Lung (tissue), 12 donors: Measurements from ENCODE around the gene NHERF2. TPM values are rescaled to one million over a fixed set of nuclear protein-coding genes. Genes with fewer than 3 reads are reported as not detected.

Experiments
- ATAC-seq: fragments of 200-7000 bp; cut with Tn5 transposase; one replicate; pipeline ENCODE4 v1.9.1; 2020; ENCODE audit warnings: moderate number of reproducible peaks; ENCODE audit not compliant: insufficient read depth, low FRiP score
- DNase-seq, 3 donors: peaks; one replicate each; pipeline ENCODE4 v3.0.0-alpha.2; 2013 to 2017
- H3K27ac ChIP-seq, 2 donors: one replicate each; pipeline ENCODE4 v1.5.1; 2013; ENCODE audit warnings: mild to moderate bottlenecking in 2 of 2, moderate library complexity in 2 of 2, control low read depth in 1 of 2, inconsistent platforms in 1 of 2, low read depth in 1 of 2, low read length in 1 of 2
- H3K27me3 ChIP-seq, 3 donors: one replicate each; pipeline ENCODE4 v1.5.1; 2013; ENCODE audit warnings: low read length in 2 of 3; ENCODE audit not compliant: control insufficient read depth in 3 of 3, insufficient read depth in 3 of 3
- H3K36me3 ChIP-seq, 4 donors: one replicate each; pipeline ENCODE4 v1.5.1; 2013; ENCODE audit warnings: low read length in 4 of 4, mild to moderate bottlenecking in 1 of 4, moderate library complexity in 1 of 4; ENCODE audit not compliant: control insufficient read depth in 4 of 4, insufficient read depth in 4 of 4
- H3K4me1 ChIP-seq, 5 donors: one replicate each; pipeline ENCODE4 v1.5.1; 2013; ENCODE audit warnings: low read length in 5 of 5, mild to moderate bottlenecking in 2 of 5, moderate library complexity in 1 of 5; ENCODE audit not compliant: control insufficient read depth in 5 of 5, insufficient read depth in 5 of 5
- H3K4me3 ChIP-seq: one replicate; pipeline ENCODE4 v1.5.1; 2013; ENCODE audit warnings: mild to moderate bottlenecking, control low read depth, moderate library complexity
- H3K9ac ChIP-seq, 2 donors: one replicate each; pipeline ENCODE4 v1.5.1; 2013; ENCODE audit warnings: low read length in 2 of 2, control low read depth in 1 of 2; ENCODE audit not compliant: insufficient read depth in 1 of 2
- H3K9me3 ChIP-seq, 4 donors: one replicate each; pipeline ENCODE4 v1.5.1; 2013; ENCODE audit warnings: low read length in 3 of 4, mild to moderate bottlenecking in 1 of 4, moderate library complexity in 1 of 4; ENCODE audit not compliant: control insufficient read depth in 4 of 4, insufficient read depth in 3 of 4
- CTCF ChIP-seq: IDR thresholded peaks from 2 replicates; pipeline ENCODE4 v1.5.1; 2012; ENCODE audit warnings: mild to moderate bottlenecking; ENCODE audit errors: control extremely low read depth, extremely low read depth
- WGBS, 2 donors: extraction: QIAGEN DNeasy Blood & Tissue Kit; methylation state at CpG; one replicate each; pipeline ENCODE4 v1.1.7; 2013; 5-methylcytosine and 5-hydroxymethylcytosine counted together
- polyA plus RNA-seq, 2 donors: library from polyadenylated mRNA; stranded (reverse); fragments of 200-250 nt; gene quantifications; one replicate each; pipeline ENCODE4 v1.2.1, GENCODE V29; 2013
- total RNA-seq, 2 donors: library from RNA; depleted of rRNA in 1 of 2; stranded (reverse); fragments of >200 nt in 1 of 2; gene quantifications; one replicate each; pipeline ENCODE4 v1.2.1, GENCODE V29; 2014 to 2021
- donor health status: control.
- donor health status: control.
- donor health status: Bipolar disorder and iron deficiency.
- donor health status: healthy.
- donor health status: DM: yes; HTN: yes; CAD: no.

The NHERF2 gene
- total and polyA plus RNA-seq, 4 donors = 142 to 468 (median 245) TPM

- DNase-seq = peak in 2 of 3 donors; percentile 33 to 52
- peak; percentile 20 for ATAC-seq
- Histone ChIP-seq H3K36me3 (peaks cover 2 to 50% (median 22%) of the 10 kb centered on the region in 4 donors), H3K4me1 (no peaks in the 10 kb centered on the region), H3K4me3 (no peak overlapping the region), H3K27me3 (peaks cover 0 to 4% (median 0%) of the 10 kb centered on the region in 3 donors), H3K9ac (no peak overlapping the region), H3K9me3 (no peaks in the 10 kb centered on the region), H3K27ac (peak overlapping the region in 1 of 2 donors; percentile 20)
- 83 to 87% methylated on average over 26 of the region's 26 CpGs for WGBS, 2 donors
- no peak for TF ChIP-seq CTCF
Measured at GRCh38 chr16:1997494-1998359, 29.0 kb upstream of the NHERF2 start.

GRCh38 chr16:1998360-1998835 is 28.3 kb upstream of the NHERF2 start:
- no peaks in the 10 kb centered on the region for H3K4me1 ChIP-seq
- DNase-seq = no peak
- no peak for ATAC-seq
- no peaks in the 10 kb centered on the region for H3K27me3 ChIP-seq
- no peak for TF ChIP-seq CTCF
- H3K9me3 ChIP-seq = no peaks in the 10 kb centered on the region
- peak overlapping the region in 1 of 2 donors; percentile 20 for H3K27ac ChIP-seq
- peaks cover 2 to 56% (median 26%) of the 10 kb centered on the region in 4 donors for H3K36me3 ChIP-seq
- H3K4me3 ChIP-seq = no peak overlapping the region
- no peak overlapping the region for H3K9ac ChIP-seq
- 90 to 97% methylated on average over 27 of the region's 27 CpGs for WGBS, 2 donors

- no peak for ATAC-seq
- TF ChIP-seq CTCF = no peak
- Histone ChIP-seq H3K4me3 (no peak overlapping the region), H3K9ac (no peak overlapping the region), H3K27ac (no peak overlapping the region), H3K36me3 (peaks cover 2 to 58% (median 26%) of the 10 kb centered on the region in 4 donors), H3K4me1 (peaks cover 0 to 4% (median 1%) of the 10 kb centered on the region in 5 donors), H3K27me3 (no peaks in the 10 kb centered on the region), H3K9me3 (no peaks in the 10 kb centered on the region)
- DNase-seq = no peak
- WGBS, 2 donors = 94 to 97% methylated on average over 34 to 39 of the region's 39 CpGs
Measured at GRCh38 chr16:1998852-1999801, 27.6 kb upstream of the NHERF2 start.
